ENCODE results near the gene TUBGCP2.

Gene TUBGCP2

GRCh38 chr10:133308421-133309099 lies at the start of gene TUBGCP2, which contains the start of gene ZNF511:
TSS of gene TUBGCP2 (minus strand) at chr10:133308872. CDS start at chr10:133302941, 5,931 bp downstream.
TSS of gene ZNF511 (plus strand) at chr10:133308914. CDS start at chr10:133308944, 30 bp downstream.
- Histone ChIP-seq H4K20me1 (ENCODE audit: low read depth, low read length) (no peaks in the 10 kb centered on the region), H3K9ac (ENCODE audit: low read length) (peak within 1 kb of the TSS; percentile 85), H3K27ac (ENCODE audit: low read depth, low read length) (peak within 1 kb of the TSS; percentile 77), H3K9me3 (ENCODE audit: insufficient read depth, low read length) (no peaks in the 10 kb centered on the region), H3K9me2 (replicated peaks; ENCODE audit: insufficient read depth, low read length) (no peaks in the 10 kb centered on the region), H2AFZ (ENCODE audit: low read depth, low read length, severe bottlenecking) (peak within 1 kb of the TSS; percentile 84), H3K4me2 (ENCODE audit: low read depth, low read length, poor library complexity, severe bottlenecking) (peak within 1 kb of the TSS; percentile 82), H3F3A (ENCODE audit: insufficient read depth) (peaks cover 5% of the 10 kb centered on the region; the same call in 1 of the 2 replicates), H3K36me3 (ENCODE audit: low read length) (peaks cover 4% of the 10 kb centered on the region; the same call in 1 of the 2 replicates), H3K79me2 (ENCODE audit: insufficient read depth, low read length) (peaks cover 35% of the 10 kb centered on the region), H3K4me3 (ENCODE audit: insufficient read depth, low read length, poor library complexity, severe bottlenecking) (peak within 1 kb of the TSS; percentile 85), H3K27me3 (ENCODE audit: low read length) (no peaks in the 10 kb centered on the region)
- no peak for TF ChIP-seq EZH2phosphoT487 (conservative IDR thresholded peaks at IDR 0.05; ENCODE audit: low read length)
- no peak for TF ChIP-seq CTCF (IDR thresholded peaks at IDR 0.05; ENCODE audit: insufficient read depth, low read length, poor library complexity, severe bottlenecking)

GRCh38 chr10:133357285-133358161 lies 48.9 kb upstream of the TUBGCP2 start, which contains the start of gene FUOM:
TSS of gene FUOM (minus strand) at chr10:133358019. CDS start at chr10:133358007, 12 bp downstream.
- no peaks in the 10 kb centered on the region for H3K9me2 ChIP-seq (replicated peaks; ENCODE audit: insufficient read depth, low read length)
- no peaks in the 10 kb centered on the region for H3K27me3 ChIP-seq (ENCODE audit: low read length)
- H3K27ac ChIP-seq (ENCODE audit: low read depth, low read length), result no peak within 1 kb of the TSS
- H3F3A ChIP-seq (ENCODE audit: insufficient read depth), result no peaks in the 10 kb centered on the region
- TF ChIP-seq EZH2phosphoT487 (conservative IDR thresholded peaks at IDR 0.05; ENCODE audit: low read length), result no peak
- TF ChIP-seq CTCF (IDR thresholded peaks at IDR 0.05; ENCODE audit: insufficient read depth, low read length, poor library complexity, severe bottlenecking), result no peak
- no peak within 1 kb of the TSS for H3K4me3 ChIP-seq (ENCODE audit: insufficient read depth, low read length, poor library complexity, severe bottlenecking)
- peak within 1 kb of the TSS; percentile 27 for H3K4me2 ChIP-seq (ENCODE audit: low read depth, low read length, poor library complexity, severe bottlenecking)
- H2AFZ ChIP-seq (ENCODE audit: low read depth, low read length, severe bottlenecking), result no peak within 1 kb of the TSS
- no peaks in the 10 kb centered on the region for H3K9me3 ChIP-seq (ENCODE audit: insufficient read depth, low read length)
- no peak within 1 kb of the TSS for H3K9ac ChIP-seq (ENCODE audit: low read length)
- no peaks in the 10 kb centered on the region for H3K36me3 ChIP-seq (ENCODE audit: low read length)
- H3K79me2 ChIP-seq (ENCODE audit: insufficient read depth, low read length), result no peaks in the 10 kb centered on the region
- H4K20me1 ChIP-seq (ENCODE audit: low read depth, low read length), result no peaks in the 10 kb centered on the region

GRCh38 chr10:133356549-133357284 lies 48.0 kb upstream of the TUBGCP2 start:
- Histone ChIP-seq H3K79me2 (ENCODE audit: insufficient read depth, low read length) (no peaks in the 10 kb centered on the region), H3K9me3 (ENCODE audit: insufficient read depth, low read length) (no peaks in the 10 kb centered on the region), H3K4me2 (ENCODE audit: low read depth, low read length, poor library complexity, severe bottlenecking) (no peak overlapping the region), H3K4me3 (ENCODE audit: insufficient read depth, low read length, poor library complexity, severe bottlenecking) (no peak overlapping the region), H3K27ac (ENCODE audit: low read depth, low read length) (no peak overlapping the region), H3K27me3 (ENCODE audit: low read length) (no peaks in the 10 kb centered on the region), H4K20me1 (ENCODE audit: low read depth, low read length) (no peaks in the 10 kb centered on the region), H3K9me2 (replicated peaks; ENCODE audit: insufficient read depth, low read length) (no peaks in the 10 kb centered on the region), H2AFZ (ENCODE audit: low read depth, low read length, severe bottlenecking) (no peak overlapping the region), H3K9ac (ENCODE audit: low read length) (no peak overlapping the region), H3K36me3 (ENCODE audit: low read length) (no peaks in the 10 kb centered on the region), H3F3A (ENCODE audit: insufficient read depth) (no peaks in the 10 kb centered on the region)
- TF ChIP-seq EZH2phosphoT487 (conservative IDR thresholded peaks at IDR 0.05; ENCODE audit: low read length) (no peak), CTCF (IDR thresholded peaks at IDR 0.05; ENCODE audit: insufficient read depth, low read length, poor library complexity, severe bottlenecking) (no peak)

Measured in SU-DHL-6 (cell line).